ENCODE results near the gene ADAMTS7.
A peak's percentile ranks its signal among the peaks of the same experiment; 100 is the strongest.
"Not testable (repeated sequence)": the region's sequence is repeated elsewhere in the genome, so short reads cannot be mapped to it uniquely, and the experiment has no call there.

Gene ADAMTS7, protein sequence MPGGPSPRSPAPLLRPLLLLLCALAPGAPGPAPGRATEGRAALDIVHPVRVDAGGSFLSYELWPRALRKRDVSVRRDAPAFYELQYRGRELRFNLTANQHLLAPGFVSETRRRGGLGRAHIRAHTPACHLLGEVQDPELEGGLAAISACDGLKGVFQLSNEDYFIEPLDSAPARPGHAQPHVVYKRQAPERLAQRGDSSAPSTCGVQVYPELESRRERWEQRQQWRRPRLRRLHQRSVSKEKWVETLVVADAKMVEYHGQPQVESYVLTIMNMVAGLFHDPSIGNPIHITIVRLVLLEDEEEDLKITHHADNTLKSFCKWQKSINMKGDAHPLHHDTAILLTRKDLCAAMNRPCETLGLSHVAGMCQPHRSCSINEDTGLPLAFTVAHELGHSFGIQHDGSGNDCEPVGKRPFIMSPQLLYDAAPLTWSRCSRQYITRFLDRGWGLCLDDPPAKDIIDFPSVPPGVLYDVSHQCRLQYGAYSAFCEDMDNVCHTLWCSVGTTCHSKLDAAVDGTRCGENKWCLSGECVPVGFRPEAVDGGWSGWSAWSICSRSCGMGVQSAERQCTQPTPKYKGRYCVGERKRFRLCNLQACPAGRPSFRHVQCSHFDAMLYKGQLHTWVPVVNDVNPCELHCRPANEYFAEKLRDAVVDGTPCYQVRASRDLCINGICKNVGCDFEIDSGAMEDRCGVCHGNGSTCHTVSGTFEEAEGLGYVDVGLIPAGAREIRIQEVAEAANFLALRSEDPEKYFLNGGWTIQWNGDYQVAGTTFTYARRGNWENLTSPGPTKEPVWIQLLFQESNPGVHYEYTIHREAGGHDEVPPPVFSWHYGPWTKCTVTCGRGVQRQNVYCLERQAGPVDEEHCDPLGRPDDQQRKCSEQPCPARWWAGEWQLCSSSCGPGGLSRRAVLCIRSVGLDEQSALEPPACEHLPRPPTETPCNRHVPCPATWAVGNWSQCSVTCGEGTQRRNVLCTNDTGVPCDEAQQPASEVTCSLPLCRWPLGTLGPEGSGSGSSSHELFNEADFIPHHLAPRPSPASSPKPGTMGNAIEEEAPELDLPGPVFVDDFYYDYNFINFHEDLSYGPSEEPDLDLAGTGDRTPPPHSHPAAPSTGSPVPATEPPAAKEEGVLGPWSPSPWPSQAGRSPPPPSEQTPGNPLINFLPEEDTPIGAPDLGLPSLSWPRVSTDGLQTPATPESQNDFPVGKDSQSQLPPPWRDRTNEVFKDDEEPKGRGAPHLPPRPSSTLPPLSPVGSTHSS (N-terminal part only)

DNA sequence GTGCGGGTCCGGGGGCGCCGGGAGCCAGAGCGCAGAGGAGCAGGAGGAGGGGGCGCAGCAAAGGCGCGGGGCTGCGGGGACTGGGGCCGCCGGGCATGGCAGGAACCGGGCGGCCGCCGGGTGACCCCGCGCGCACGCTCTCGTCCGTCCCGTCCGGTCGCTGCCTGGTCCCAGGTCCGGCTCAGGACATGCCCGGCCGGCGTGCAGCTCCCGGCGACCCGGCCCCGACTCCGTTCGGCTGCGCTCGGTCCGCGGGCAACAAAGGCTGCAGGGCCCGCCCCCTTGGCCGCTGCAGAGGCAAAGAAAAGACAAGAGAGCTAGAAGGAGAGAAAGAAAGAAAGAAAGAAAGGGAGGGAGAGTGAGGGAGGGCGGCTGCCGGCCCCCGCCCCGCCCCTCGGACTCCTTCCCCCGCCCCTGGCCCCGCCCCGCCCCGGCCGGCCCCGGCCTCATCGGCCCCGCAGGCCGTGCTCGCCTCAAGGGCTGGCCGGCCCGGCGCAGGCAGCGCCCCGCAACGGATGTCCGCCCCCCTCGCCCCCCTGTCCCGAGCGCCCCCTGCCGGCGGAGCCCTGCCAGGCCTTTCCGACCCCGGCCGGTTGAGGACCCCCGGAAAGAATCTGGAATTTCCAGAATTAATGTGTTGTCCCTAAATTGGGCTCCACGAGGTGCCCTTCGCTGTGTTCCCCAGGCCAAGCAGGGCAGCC is at the start of gene ADAMTS7:
ADAMTS7 (minus strand) TSS at position 341 of the 701 bp plus-strand sequence; CDS start at position 97, 244 bp downstream.
- DNase-seq (ENCODE audit: low read depth) = peak; percentile 19

GRCh38 chr15:78859971-78860719 is 48.9 kb upstream of the ADAMTS7 start:
- DNase-seq (ENCODE audit: low read depth) = peak; percentile 30

DNA sequence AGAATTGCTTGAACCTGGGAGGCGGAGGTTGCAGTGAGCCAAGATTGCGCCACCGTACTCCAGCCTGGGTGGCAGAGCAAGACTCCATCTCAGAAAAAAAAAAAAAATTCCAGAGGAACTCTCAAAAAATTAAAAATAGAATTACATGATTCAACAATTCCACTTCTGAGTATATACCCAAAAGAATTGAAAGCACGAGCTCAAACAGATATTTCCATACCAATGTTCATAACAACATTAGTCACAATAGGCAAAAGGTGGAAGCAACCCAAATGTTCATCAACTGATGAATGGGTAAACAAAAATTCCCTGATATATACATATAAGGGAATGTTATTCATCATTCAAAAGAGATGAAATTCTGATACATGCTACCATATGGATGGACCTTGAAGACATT is 44.5 kb upstream of the ADAMTS7 start:
- no peak for DNase-seq (ENCODE audit: low read depth)

DNA sequence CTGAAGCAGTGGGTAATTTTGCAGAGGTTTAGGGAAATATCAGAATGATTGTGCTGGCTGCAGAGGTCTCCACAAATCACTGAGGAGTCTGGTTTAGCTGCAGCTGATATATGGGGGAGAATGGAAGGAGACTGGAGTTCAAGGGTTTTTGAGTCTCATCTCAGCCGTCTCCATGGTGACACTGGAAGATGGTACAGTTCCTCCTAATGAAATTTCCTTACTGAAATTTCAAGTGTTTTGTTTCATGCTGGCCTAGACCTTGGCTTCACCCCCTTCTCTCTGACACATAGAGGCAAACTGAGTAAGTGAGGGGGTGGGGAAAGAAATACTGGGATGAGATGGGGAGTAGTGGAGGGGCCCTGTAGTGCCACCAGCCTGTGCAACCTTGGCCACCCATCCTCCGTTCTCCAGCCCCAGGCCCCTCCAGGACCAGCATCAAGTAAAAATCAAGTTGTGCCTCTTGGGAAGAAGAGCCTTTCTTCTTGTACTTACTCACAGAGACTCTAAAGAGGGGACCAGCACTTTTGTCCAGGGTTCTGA is 43.6 kb upstream of the ADAMTS7 start:
- DNase-seq (ENCODE audit: low read depth) = no peak

DNA sequence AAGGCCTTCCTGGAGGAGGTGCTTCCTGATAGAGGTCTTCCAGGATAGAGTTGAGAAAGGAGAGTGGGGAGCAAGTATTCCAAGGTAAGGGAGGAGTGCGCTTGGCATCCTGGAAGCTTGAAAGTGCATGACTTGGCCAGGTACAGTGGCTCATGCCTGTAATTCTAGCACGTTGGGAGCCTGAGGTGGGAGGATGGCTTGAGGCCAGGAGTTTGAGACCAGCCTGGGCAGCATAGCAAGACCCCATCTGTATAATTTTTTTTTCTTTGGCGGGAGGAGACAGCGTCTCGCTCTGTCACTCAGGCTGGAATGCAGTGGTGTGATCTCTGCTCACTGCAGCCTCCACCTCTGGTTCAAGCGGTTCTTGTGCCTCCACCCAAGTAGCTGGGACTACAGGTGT is 42.2 kb upstream of the ADAMTS7 start:
- DNase-seq (ENCODE audit: low read depth) = no peak

DNA sequence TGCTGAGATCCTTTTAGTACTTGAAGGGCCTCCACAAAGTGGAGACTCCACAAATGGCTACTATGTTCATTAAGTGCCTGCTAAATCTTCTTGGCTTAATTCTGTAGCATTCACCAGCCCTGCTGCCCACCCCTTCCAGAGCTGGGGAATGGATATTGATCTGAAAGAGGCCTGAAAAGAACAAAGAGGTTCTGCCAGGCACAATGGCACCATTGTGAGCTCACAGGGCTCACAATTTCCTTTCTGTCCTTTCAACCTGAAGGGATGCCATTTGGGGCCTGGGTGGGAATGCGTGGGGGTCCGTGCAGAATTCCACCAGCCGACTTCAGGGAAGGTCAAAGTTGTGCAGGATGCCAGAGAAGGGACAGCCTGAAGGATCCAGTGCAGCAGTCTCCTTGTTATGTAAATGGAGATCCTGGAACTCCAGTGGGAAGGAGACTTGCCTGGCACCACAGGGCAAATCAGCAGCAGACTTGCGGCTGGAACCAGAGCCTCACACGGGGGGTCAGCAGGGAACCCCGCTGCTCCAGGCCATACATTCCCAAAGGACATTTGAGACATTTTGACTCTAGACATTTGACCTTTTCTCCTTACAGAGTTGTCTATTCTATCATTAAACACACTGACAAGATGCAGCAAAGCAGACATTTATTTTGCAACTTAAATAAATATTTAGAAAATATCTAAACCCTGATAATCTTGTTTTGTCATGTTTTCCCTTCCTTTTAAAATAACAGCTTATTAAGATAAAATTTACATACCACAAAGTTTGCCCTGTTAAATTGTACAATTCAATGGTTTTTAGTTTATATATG is 39.9 kb upstream of the ADAMTS7 start:
- DNase-seq (ENCODE audit: low read depth) = no peak

DNA sequence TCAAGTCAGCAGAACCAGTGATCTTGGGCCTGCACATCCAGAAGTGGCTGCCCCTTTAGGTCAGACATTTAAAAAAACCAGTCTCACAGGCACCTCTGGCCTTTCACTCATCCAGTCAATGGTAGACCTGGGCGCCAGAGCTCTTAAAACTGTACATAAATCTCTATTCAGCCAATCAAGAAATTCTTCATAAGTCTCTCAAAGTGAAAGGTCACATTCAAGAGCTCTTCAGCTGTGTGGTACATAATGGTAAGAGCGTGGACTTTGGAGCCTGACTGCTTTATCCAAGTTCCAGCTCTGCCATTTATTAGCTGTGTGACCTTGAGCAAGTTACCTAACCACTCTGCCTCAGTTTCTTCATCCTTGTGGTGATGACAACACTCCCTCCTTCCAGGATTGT is 39.1 kb upstream of the ADAMTS7 start:
- DNase-seq (ENCODE audit: low read depth) = no peak

GRCh38 chr15:78847387-78847906 is 36.2 kb upstream of the ADAMTS7 start:
- DNase-seq (ENCODE audit: low read depth) = not testable (repeated sequence)

DNA sequence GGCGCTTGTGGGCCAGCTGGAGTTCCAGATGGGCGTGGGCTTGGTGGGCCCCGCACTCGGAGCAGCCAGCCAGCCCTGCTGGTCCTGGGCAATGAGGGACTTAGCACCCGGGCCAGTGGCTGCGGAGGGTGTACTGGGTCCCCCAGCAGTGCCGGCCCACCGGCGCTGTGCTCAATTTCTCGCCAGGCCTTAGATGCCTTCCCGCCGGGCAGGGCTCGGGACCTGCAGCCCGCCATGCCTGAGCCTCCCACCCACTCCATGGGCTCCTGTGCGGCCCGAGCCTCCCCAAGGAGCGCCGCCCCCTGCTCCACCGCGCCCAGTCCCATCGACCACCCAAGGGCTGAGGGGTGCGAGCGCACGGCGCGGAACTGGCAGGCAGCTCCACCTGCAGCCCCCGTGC is 35.6 kb upstream of the ADAMTS7 start:
- not testable (repeated sequence) for DNase-seq (ENCODE audit: low read depth)

GRCh38 chr15:78842519-78842918 is 31.3 kb upstream of the ADAMTS7 start:
- DNase-seq (ENCODE audit: low read depth) = no peak

DNA sequence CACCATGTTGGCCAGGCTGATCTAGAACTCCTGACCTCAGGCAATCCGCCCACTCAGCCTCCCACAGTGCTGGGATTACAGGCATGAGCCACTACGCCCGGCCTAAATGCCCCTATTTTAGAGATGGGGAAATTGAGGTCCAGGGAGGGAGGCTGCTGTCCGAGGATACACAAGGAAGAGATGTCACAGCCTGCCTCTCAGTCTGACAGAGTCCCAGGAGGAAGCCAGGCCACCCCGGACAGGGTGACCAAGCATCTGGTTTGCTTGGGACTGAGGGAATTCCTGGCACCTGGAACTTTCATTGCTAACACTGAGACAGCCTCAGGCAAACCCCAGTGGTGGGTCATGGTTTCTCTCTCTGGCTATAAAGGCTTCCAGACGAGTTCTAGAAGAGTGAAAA is 30.6 kb upstream of the ADAMTS7 start:
- no peak for DNase-seq (ENCODE audit: low read depth)

GRCh38 chr15:78841376-78841706 is 30.1 kb upstream of the ADAMTS7 start:
- no peak for DNase-seq (ENCODE audit: low read depth)

DNA sequence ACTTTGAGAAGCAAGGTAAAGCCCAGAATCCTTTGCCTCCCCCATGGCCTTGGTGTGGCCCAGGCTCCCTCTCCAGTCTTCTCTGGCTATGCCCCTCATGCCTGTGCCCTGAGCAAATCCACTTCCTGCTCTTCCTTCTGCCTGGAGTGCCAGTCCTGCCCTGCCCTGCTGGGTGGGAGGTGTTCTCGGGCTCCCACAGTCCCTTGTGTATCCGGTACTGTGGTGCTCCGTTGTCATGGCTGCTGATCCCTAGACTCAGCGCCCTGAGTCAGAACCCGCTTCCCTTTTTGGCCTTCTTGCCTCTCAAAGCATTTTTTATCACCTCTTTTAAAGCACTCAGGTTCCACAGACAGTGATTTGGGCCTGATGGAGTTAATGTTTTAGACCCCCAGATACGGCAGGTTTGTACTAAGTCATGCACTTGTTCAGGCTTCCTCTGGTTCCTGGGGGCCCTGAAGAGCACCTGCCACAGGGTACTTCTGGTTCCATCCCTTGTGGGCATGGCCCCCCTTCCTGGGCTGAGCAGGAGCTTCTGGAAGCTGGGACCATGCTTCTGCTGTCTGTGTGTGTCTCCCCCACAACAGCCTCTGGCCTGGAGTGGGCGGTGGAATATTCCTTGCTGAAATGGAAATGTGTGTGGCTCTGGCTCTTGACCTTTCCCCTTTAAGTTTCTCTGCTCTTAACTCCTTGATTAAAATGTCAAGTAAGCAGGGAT is 29.6 kb upstream of the ADAMTS7 start:
- no peak for DNase-seq (ENCODE audit: low read depth)

DNA sequence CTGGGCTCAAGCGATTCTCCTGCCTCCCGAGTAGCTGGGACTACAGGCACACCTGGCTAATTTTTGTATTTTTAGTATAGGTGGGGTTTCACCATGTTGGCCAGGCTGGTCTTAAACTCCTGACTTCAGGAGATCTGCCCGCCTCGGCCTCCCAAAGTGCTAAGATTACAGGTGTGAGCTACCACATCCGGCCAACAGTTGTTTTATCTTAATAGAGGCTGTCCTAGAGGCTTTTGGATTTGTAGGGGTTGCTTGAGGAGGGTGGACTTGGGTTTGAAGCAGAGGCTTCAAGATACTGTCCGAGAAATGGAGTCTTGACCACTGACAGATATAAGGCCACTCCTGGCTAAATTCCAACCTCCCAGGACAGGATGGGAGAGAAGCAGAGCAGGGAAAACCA is 27.9 kb upstream of the ADAMTS7 start:
- DNase-seq (ENCODE audit: low read depth) = not testable (repeated sequence)

DNA sequence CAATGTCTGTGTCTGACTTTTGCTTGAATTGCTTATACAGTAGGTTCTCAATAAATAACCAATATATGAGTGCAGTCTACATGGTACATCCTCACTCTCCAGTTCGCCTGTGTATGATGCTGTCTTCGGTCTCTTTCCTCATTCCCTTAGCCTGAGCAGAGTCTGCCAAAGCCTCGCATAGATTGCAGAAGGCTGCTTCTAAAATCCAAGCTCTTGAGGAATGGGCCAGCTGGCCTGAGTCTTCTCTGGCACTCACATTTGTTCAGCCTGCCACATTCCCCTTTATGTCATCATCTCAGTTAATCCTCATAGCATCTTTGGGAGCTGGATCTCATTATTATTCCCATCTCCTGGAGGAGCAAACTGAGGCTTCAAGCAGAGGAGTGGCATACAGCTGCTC is 27.2 kb upstream of the ADAMTS7 start:
- no peak for DNase-seq (ENCODE audit: low read depth)

DNA sequence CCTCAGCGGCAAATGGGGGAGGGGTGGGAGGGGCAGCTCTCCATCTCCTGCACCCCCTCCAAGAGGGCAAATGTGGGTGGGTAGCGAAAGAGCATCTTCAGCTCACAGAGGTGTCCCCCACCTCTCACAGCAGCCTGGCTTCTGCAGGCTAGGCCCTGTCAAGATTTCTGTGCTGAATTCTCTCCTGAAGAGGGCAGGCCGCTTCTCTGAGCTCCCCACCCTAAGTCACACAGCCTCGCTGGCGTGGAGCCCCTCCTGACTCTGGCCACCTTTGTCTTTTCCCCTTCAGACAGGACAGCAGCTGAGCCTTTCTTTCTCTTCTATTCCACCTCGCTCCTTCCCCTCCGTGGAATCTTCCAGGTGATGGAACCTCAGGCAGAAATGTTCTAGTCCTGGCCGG is 26.3 kb upstream of the ADAMTS7 start:
- no peak for DNase-seq (ENCODE audit: low read depth)

DNA sequence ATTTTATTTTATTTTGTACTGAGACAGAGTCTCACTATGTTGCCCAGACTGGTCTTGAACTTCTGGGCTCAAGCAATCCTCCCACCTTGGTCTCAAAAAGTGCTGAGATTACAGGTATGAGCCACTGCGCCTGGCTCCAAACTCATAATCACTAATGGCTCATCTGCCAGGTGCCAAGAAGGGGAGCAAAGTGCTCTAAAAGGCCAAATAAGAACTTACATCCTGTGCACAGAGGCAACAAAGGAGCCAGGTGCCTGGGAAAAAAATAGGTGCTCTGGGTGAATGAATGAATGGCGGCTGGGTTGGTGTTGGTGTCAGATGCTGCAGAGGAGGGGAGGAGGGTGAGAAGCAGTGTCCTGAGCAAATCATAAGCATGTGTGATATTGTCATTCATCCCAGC is 25.9 kb upstream of the ADAMTS7 start:
- no peak for DNase-seq (ENCODE audit: low read depth)

DNA sequence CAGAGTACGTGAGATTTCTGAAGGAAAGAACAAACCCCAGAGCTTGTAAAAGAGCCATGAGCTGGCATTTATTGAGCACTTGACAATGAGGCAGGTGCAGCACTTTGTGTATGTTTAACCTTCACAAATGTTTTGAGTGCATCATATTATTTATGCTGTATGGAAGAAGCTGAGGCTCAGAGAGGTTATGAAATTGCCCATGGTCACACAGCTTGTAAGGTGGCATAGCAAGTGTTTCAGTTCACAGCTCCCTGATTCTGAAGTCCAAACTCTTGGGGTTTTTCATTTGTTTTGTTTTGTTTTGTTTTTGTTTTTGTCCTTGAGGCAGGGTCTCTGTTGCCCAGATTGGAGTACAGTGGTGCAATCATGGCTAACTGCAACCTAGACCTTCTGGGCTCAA is 25.1 kb upstream of the ADAMTS7 start:
- DNase-seq (ENCODE audit: low read depth) = no peak
